Tibial nerve (tissue), 3 donors: Measurements from ENCODE around the gene ITGA11.

Source experiments
- CTCF ChIP-seq, 5 experiments: fragments of 200-600 bp in 3 of 5; fragments of 450-650 bp in 2 of 5; sonication (generic) in 3 of 5; IDR thresholded peaks; one replicate each; pipeline ENCODE4 v1.5.1; 2016 to 2019; ENCODE audit warnings: antibody characterized with exemption in 5 of 5, mild to moderate bottlenecking in 3 of 5, moderate library complexity in 2 of 5
- POLR2A ChIP-seq, 2 donors: fragments of 450-650 bp; IDR thresholded peaks; one replicate each; pipeline ENCODE4 v1.6.1; 2017; ENCODE audit warnings: antibody characterized with exemption in 2 of 2, mild to moderate bottlenecking in 2 of 2, moderate library complexity in 2 of 2

- no peak for TF ChIP-seq CTCF (IDR thresholded peaks at IDR 0.05)
- TF ChIP-seq POLR2A (IDR thresholded peaks at IDR 0.05): no peak
Observed at GRCh38 chr15:68449389-68449788, 17.4 kb upstream of the ITGA11 start.
